HCT116 (cell line): ENCODE data around the gene CELF4.

Experiments
- YY1 ChIP-seq: IDR thresholded peaks from 2 replicates; pipeline ENCODE4 v1.6.1; 2011; ENCODE audit warnings: low read length, low read depth, moderate library complexity, mild to moderate bottlenecking; ENCODE audit not compliant: insufficient replicate concordance; ENCODE audit errors: extremely low read depth
- TF ChIP-seq, protein P1 (sequence below), 3 experiments: fragments of 200-600 bp in 1 of 3; sonication (generic) in 1 of 3; IDR thresholded peaks in 2 of 3; conservative IDR thresholded peaks in 1 of 3; 2 replicates each; pipeline ENCODE4 v1.5.1; 2012 to 2017; ENCODE audit warnings: low read depth in 2 of 3, low read length in 2 of 3, antibody characterized with exemption in 1 of 3, borderline replicate concordance in 1 of 3, control low read depth in 1 of 3, mild to moderate bottlenecking in 1 of 3, mixed read lengths in 1 of 3, mixed run types in 1 of 3, moderate library complexity in 1 of 3; ENCODE audit not compliant: insufficient read depth in 1 of 3

DNA sequence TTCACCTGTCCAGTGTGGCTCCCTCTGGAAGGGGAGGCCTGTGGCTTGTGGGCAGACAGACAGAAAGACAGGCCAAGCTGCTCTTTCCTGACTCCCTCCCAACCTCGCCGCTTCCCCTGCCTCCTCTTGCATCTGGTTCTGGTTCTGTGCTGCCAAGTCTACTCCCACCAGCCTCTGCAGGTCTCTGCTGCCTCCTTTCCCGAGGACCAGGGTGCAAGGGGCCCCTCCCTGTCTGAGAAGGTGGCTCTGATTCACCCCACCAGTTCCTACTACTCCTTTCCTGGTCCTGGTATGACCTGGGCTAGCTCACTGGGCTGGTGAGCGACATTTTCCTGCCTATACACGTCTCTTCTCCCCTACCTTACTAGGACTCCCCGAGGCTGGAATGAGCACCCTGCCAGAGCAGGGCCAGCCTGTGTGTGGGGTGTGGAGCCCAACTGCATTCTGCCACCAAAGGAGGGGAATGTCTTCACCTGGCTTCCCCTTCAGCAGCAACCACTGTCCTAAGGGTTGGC lies 238.5 kb downstream of the CELF4 start:
- TF ChIP-seq, protein P1, sequence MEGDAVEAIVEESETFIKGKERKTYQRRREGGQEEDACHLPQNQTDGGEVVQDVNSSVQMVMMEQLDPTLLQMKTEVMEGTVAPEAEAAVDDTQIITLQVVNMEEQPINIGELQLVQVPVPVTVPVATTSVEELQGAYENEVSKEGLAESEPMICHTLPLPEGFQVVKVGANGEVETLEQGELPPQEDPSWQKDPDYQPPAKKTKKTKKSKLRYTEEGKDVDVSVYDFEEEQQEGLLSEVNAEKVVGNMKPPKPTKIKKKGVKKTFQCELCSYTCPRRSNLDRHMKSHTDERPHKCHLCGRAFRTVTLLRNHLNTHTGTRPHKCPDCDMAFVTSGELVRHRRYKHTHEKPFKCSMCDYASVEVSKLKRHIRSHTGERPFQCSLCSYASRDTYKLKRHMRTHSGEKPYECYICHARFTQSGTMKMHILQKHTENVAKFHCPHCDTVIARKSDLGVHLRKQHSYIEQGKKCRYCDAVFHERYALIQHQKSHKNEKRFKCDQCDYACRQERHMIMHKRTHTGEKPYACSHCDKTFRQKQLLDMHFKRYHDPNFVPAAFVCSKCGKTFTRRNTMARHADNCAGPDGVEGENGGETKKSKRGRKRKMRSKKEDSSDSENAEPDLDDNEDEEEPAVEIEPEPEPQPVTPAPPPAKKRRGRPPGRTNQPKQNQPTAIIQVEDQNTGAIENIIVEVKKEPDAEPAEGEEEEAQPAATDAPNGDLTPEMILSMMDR (IDR thresholded peaks at IDR 0.05 in 2 of 3, conservative IDR thresholded peaks at IDR 0.05 in 1 of 3; ENCODE audit: borderline replicate concordance in 1 of 3, insufficient read depth in 1 of 3, low read depth in 2 of 3, low read length in 2 of 3), result no peak
- TF ChIP-seq YY1, result no peak
